H1 (cell line): ENCODE measurements around the gene HELT. TPM values are rescaled to one million over a fixed set of nuclear protein-coding genes. Genes with fewer than 3 reads are reported as not detected.

ENCODE experiments used
- CTCF ChIA-PET: fragments of 300-600 bp; sonication (Branson Sonifier 250); formaldehyde crosslinking; loops from one replicate; lab custom pipeline; 2021; ENCODE audit not compliant: partially characterized antibody; lab: Charles Lee
- POLR2A ChIA-PET: fragments of 300-600 bp; sonication (Branson Sonifier 250); formaldehyde crosslinking; loops from one replicate; lab custom pipeline; 2021; ENCODE audit warnings: inconsistent platforms; ENCODE audit not compliant: partially characterized antibody; lab: Charles Lee
- DNase-seq, 2 experiments: peaks; one replicate each; pipeline versions ENCODE4 v3.0.0 to v3.0.0-alpha.2; 2010 to 2022; ENCODE audit warnings: low spot score in 2 of 2, low read depth in 1 of 2, mixed read lengths in 1 of 2
- FAIRE-seq: peaks from 2 replicates; lab custom pipeline; 2011; peaks lifted over from hg19 to GRCh38; lab: Jason Lieb, UNC
- H2AFZ ChIP-seq: 2 replicates; pipeline ENCODE4 v1.8.1; 2012; ENCODE audit warnings: low read length, inconsistent platforms
- H2AK5ac ChIP-seq: 2 replicates; pipeline ENCODE4 v1.6.1; 2013; ENCODE audit warnings: low read depth, low read length
- H2BK120ac ChIP-seq: replicated peaks from 2 replicates; pipeline ENCODE3; 2013; ENCODE audit warnings: low read depth, low read length, inconsistent platforms
- H2BK12ac ChIP-seq: 2 replicates; pipeline ENCODE4 v1.6.1; 2013; ENCODE audit warnings: low read depth, low read length
- H2BK15ac ChIP-seq: 2 replicates; pipeline ENCODE4 v1.6.1; 2013; ENCODE audit warnings: low read length
- H2BK20ac ChIP-seq: 2 replicates; pipeline ENCODE4 v1.6.1; 2013; ENCODE audit warnings: low read length
- H2BK5ac ChIP-seq: 2 replicates; pipeline ENCODE4 v1.6.1; 2013; ENCODE audit warnings: low read depth, low read length
- H3K14ac ChIP-seq: 2 replicates; pipeline ENCODE4 v1.6.1; 2013; ENCODE audit warnings: inconsistent platforms; ENCODE audit not compliant: insufficient read length
- H3K18ac ChIP-seq: 2 replicates; pipeline ENCODE4 v1.6.1; 2013; ENCODE audit warnings: low read length; ENCODE audit errors: extremely low read depth
- H3K23ac ChIP-seq: 2 replicates; pipeline ENCODE4 v1.6.1; 2013; ENCODE audit warnings: inconsistent platforms; ENCODE audit not compliant: insufficient read length
- H3K23me2 ChIP-seq: 2 replicates; pipeline ENCODE4 v1.6.1; 2013; ENCODE audit warnings: low read depth, low read length
- H3K27ac ChIP-seq: 2 replicates; pipeline ENCODE4 v1.6.1; 2011; ENCODE audit warnings: low read depth, low read length, inconsistent platforms
- H3K27me3 ChIP-seq, 4 experiments: replicated peaks in 1 of 4; 1 replicate in 1 of 4; 2 replicates in 3 of 4; pipeline versions ENCODE4 v1.6.1 to v1.8.1; 2011 to 2013; ENCODE audit warnings: low read length in 3 of 4, mild to moderate bottlenecking in 3 of 4, inconsistent platforms in 2 of 4, mixed read lengths in 2 of 4, moderate library complexity in 1 of 4; ENCODE audit not compliant: control insufficient read depth in 3 of 4, insufficient read depth in 3 of 4; ENCODE audit errors: extremely low read depth in 1 of 4
- H3K36me3 ChIP-seq, 4 experiments: 2 replicates each; pipeline versions ENCODE4 v1.6.1 to v1.8.1; 2011 to 2013; ENCODE audit warnings: mild to moderate bottlenecking in 4 of 4, low read length in 3 of 4, moderate library complexity in 2 of 4, control low read depth in 1 of 4, inconsistent platforms in 1 of 4; ENCODE audit not compliant: insufficient read depth in 4 of 4, control insufficient read depth in 2 of 4
- H3K4ac ChIP-seq: replicated peaks from 2 replicates; pipeline ENCODE3; 2013; ENCODE audit warnings: low read length, low read depth, mixed read lengths, inconsistent platforms; ENCODE audit not compliant: insufficient read length
- H3K4me1 ChIP-seq, 4 experiments: replicated peaks in 1 of 4; 1 replicate in 1 of 4; 2 replicates in 3 of 4; pipeline versions ENCODE4 v1.6.1 to v1.8.1; 2011 to 2013; ENCODE audit warnings: low read length in 3 of 4, inconsistent platforms in 2 of 4, mixed read lengths in 1 of 4; ENCODE audit not compliant: insufficient read depth in 4 of 4, control insufficient read depth in 3 of 4
- H3K4me2 ChIP-seq, 2 experiments: 2 replicates each; pipeline versions ENCODE4 v1.6.1 to v1.8.1; 2011 to 2013; ENCODE audit warnings: low read depth in 2 of 2, low read length in 2 of 2, control low read depth in 1 of 2, inconsistent platforms in 1 of 2, mild to moderate bottlenecking in 1 of 2; ENCODE audit not compliant: insufficient read depth in 1 of 2
- H3K4me3 ChIP-seq, 4 experiments: fragments of 200-600, 300-600 bp in 1 of 4; sonication (generic), shearing (Covaris generic), sonication (Bioruptor Twin) in 1 of 4; 2 replicates each; pipeline versions ENCODE4 v1.5.1 to v1.8.1; 2011 to 2016; ENCODE audit warnings: low read length in 4 of 4, low read depth in 3 of 4, control low read depth in 2 of 4, inconsistent platforms in 2 of 4, mild to moderate bottlenecking in 2 of 4, mixed read lengths in 1 of 4, moderate library complexity in 1 of 4; ENCODE audit not compliant: insufficient read depth in 2 of 4; ENCODE audit errors: extremely low read depth in 1 of 4
- H3K56ac ChIP-seq: replicated peaks from 2 replicates; pipeline ENCODE3; 2013; ENCODE audit warnings: low read depth, mild to moderate bottlenecking, mixed read lengths, low read length, inconsistent platforms; ENCODE audit not compliant: insufficient read length
- H3K79me1 ChIP-seq: 2 replicates; pipeline ENCODE4 v1.6.1; 2013; ENCODE audit warnings: low read depth, low read length, control low read depth
- H3K79me2 ChIP-seq, 2 experiments: 2 replicates each; pipeline versions ENCODE4 v1.6.1 to v1.8.1; 2012 to 2013; ENCODE audit warnings: low read length in 2 of 2, mild to moderate bottlenecking in 2 of 2, inconsistent platforms in 1 of 2; ENCODE audit not compliant: insufficient read depth in 2 of 2, control insufficient read depth in 1 of 2
- H3K9ac ChIP-seq, 4 experiments: replicated peaks in 1 of 4; 1 replicate in 1 of 4; 2 replicates in 3 of 4; pipeline versions ENCODE4 v1.6.1 to v1.8.1; 2011 to 2013; ENCODE audit warnings: low read depth in 3 of 4, low read length in 3 of 4, control low read depth in 2 of 4, mild to moderate bottlenecking in 2 of 4, moderate library complexity in 2 of 4, inconsistent platforms in 1 of 4; ENCODE audit errors: extremely low read depth in 1 of 4
- H3K9me3 ChIP-seq, 2 experiments: 2 replicates each; pipeline versions ENCODE4 v1.6.1 to v1.8.1; 2012 to 2013; ENCODE audit warnings: mild to moderate bottlenecking in 2 of 2, moderate library complexity in 2 of 2, control low read depth in 1 of 2, inconsistent platforms in 1 of 2, low read depth in 1 of 2, low read length in 1 of 2, mixed read lengths in 1 of 2; ENCODE audit not compliant: insufficient read depth in 2 of 2
- H4K20me1 ChIP-seq, 2 experiments: replicated peaks in 1 of 2; 2 replicates each; pipeline versions ENCODE3 to v1.8.1; 2011 to 2013; ENCODE audit warnings: inconsistent platforms in 2 of 2, low read length in 2 of 2, mild to moderate bottlenecking in 1 of 2; ENCODE audit not compliant: insufficient read depth in 2 of 2, control insufficient read depth in 1 of 2
- H4K5ac ChIP-seq: 2 replicates; pipeline ENCODE4 v1.6.1; 2013; ENCODE audit warnings: low read length, low read depth, mixed read lengths, inconsistent platforms; ENCODE audit not compliant: insufficient read length
- H4K8ac ChIP-seq: 2 replicates; pipeline ENCODE4 v1.8.0; 2013; ENCODE audit warnings: mild to moderate bottlenecking, moderate library complexity, low read length, inconsistent platforms; ENCODE audit not compliant: insufficient read depth; ENCODE audit errors: extremely low read depth
- H4K91ac ChIP-seq: replicated peaks from 2 replicates; pipeline ENCODE3; 2013; ENCODE audit warnings: low read length, mixed read lengths, inconsistent platforms; ENCODE audit not compliant: insufficient read length
- ASH2L ChIP-seq: fragments of 200-600, 300-600 bp; sonication (generic); IDR thresholded peaks from one replicate; pipeline ENCODE4 v1.7.1; 2017; ENCODE audit warnings: low read length
- SP4 ChIP-seq: IDR thresholded peaks from 2 replicates; pipeline ENCODE4 v1.6.1; 2012; ENCODE audit warnings: low read length, inconsistent platforms
- WGBS, 2 experiments: shearing (Covaris generic) in 1 of 2; methylation state at CpG; one replicate each; pipeline versions ENCODE4 v1.1.6 to v1.1.7; 2013 to 2015; ENCODE audit warnings: low lambda C conversion rate in 2 of 2, mixed read lengths in 2 of 2, inconsistent platforms in 1 of 2, low coverage in 1 of 2, missing lambda C conversion rate in 1 of 2; ENCODE audit not compliant: insufficient replicate concordance in 2 of 2, insufficient coverage in 1 of 2, insufficient read length in 1 of 2; ENCODE audit errors: extremely low coverage in 1 of 2, missing lambda C conversion rate in 1 of 2; 5-methylcytosine and 5-hydroxymethylcytosine counted together
- polyA plus RNA-seq, 7 experiments: library from polyadenylated mRNA; depleted of rRNA in 3 of 7; stranded (reverse) in 5 of 7; unstranded in 2 of 7; fragments of >200 nt in 5 of 7; fragments of 200-250 nt in 2 of 7; gene quantifications; 1 replicate in 5 of 7; 2 replicates in 1 of 7; 4 replicates in 1 of 7; pipeline versions ENCODE4 v1.2.1 to v1.2.3, GENCODE V29; 2011 to 2013; ENCODE audit warnings: missing spikeins in 2 of 7, mixed read lengths in 2 of 7
- total RNA-seq: library from RNA; stranded (reverse); fragmentation: NEBNext Ultra II Directional; extraction: Animal tissue kit (Norgen Biotek cat#: 25700); gene quantifications from 2 replicates; pipeline ENCODE4 v1.2.1, GENCODE V29; 2021

HELT gene
- total and polyA plus RNA-seq, 2 of the 8 experiments (the other 6 are each of a cell fraction or from before 2014, with no cell fraction given) = 0.32 to 0.35 TPM

DNA sequence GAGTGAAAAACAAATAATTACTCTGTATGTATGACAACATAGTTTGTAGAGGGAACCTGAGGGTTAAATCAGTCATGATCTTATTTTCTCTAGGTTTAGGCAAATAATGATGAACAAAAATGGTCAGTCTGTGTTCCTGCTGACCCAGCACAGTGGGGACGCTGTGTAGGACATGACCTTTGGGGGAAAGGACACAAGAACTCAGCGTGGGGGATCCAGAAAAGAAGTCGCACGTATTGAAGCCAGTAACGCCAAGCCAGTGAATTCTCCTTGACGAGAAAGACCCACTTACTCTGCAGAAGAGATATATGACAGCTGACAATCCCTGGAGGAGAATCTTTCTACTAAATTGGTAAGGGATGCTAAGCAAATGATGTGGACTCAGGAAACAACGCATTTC lies 36.6 kb downstream of the HELT start:
- H2BK12ac ChIP-seq = no peak overlapping the region
- peaks cover 15 to 17% of the 10 kb centered on the region in 2 experiments for H3K9me3 ChIP-seq
- H3K4me3 ChIP-seq = peak overlapping the region in 1 of 4 experiments; percentile 25; a peak in 2 of 8 replicates
- H4K20me1 ChIP-seq = no peaks in the 10 kb centered on the region
- 28% methylated on average over 7 of the region's 7 CpGs; no CpG with 5 or more reads in 1 of the 2 experiments for WGBS, 2 experiments
- no peak overlapping the region for H3K4ac ChIP-seq
- H3K36me3 ChIP-seq = no peaks in the 10 kb centered on the region
- POLR2A ChIA-PET = interaction anchor here (1.0 kb wide), 1 partner anchor 74 kb away, joined by 3 read pairs; no protein-coding TSS in a partner anchor
- no peaks in the 10 kb centered on the region for H3K23me2 ChIP-seq
- no peak overlapping the region for H2BK20ac ChIP-seq
- H3K4me2 ChIP-seq = peak overlapping the region; percentile 18 to 41
- no peak overlapping the region for H3K14ac ChIP-seq
- TF ChIP-seq ASH2L = peak; percentile 29
- TF ChIP-seq SP4 = no peak
- TF ChIP-seq, all 59 proteins: peak for 1
- Histone ChIP-seq H3K79me2 (no peaks in the 10 kb centered on the region), H4K5ac (no peak overlapping the region), H3K56ac (no peak overlapping the region), H2AFZ (no peak overlapping the region), H4K91ac (no peak overlapping the region), H3K23ac (no peak overlapping the region), H3K27me3 (no peaks in the 10 kb centered on the region), H2BK15ac (no peak overlapping the region; the same call in 1 of the 2 replicates), H3K4me1 (peaks cover 3 to 14% (median 8%) of the 10 kb centered on the region in 4 experiments; a peak in 5 of 7 replicates), H3K18ac (no peak overlapping the region), H2BK5ac (peak overlapping the region; percentile 27; the same call in 1 of the 2 replicates), H2AK5ac (no peak overlapping the region), H3K27ac (no peak overlapping the region), H3K9ac (no peak overlapping the region; a peak in 1 of 7 replicates), H4K8ac (no peak overlapping the region), H2BK120ac (no peak overlapping the region), H3K79me1 (no peaks in the 10 kb centered on the region)
- CTCF ChIA-PET = interaction anchor here (1.0 to 1.2 kb wide), 4 partner anchors 14 to 43 kb away, joined by 3 read pairs; no protein-coding TSS in a partner anchor
- DNase-seq (no peak), FAIRE-seq (peak; percentile 19)
